Mucosa of descending colon (tissue), 3 donors: ENCODE measurements around the gene ZDHHC11B. TPM values are rescaled to one million over a fixed set of nuclear protein-coding genes. Genes with fewer than 3 reads are reported as not detected.
A peak's percentile ranks its signal among the peaks of the same experiment; 100 is the strongest.
"Not testable (repeated sequence)": the region's sequence is repeated elsewhere in the genome, so short reads cannot be mapped to it uniquely, and the experiment has no call there.

Experiments used
- ATAC-seq: fragments of 200-7000 bp; cut with Tn5 transposase; one replicate; pipeline ENCODE4 v1.9.1; 2020; ENCODE audit warnings: mild to moderate bottlenecking, moderate library complexity
- DNase-seq, 3 donors: peaks; one replicate each; pipeline ENCODE4 v3.0.0-alpha.2; 2020
- H3K36me3 ChIP-seq: fragments of 200-600 bp; one replicate; pipeline ENCODE4 v1.8.0; 2021; ENCODE audit warnings: low read depth, mild to moderate bottlenecking
- H3K4me1 ChIP-seq: fragments of 200-600 bp; one replicate; pipeline ENCODE4 v1.8.0; 2021; ENCODE audit warnings: low read depth, mild to moderate bottlenecking
- H3K4me3 ChIP-seq: fragments of 200-600 bp; one replicate; pipeline ENCODE4 v1.8.0; 2021; ENCODE audit warnings: mild to moderate bottlenecking
- H3K9me3 ChIP-seq: fragments of 200-600 bp; one replicate; pipeline ENCODE4 v1.8.0; 2021; ENCODE audit warnings: mild to moderate bottlenecking
- intact Hi-C, 2 donors: fragments of 100-400 bp; cut with DNase I in 1 of 2; cut with micrococcal nuclease in 1 of 2; formaldehyde crosslinking; loops; one replicate each; pipeline versions ENCODE4 v1.11.0 to v1.11.1; 2022; cut with DNase I, micrococcal nuclease
- total RNA-seq, 3 donors: library from RNA; stranded (reverse); fragmentation: NEBNext Ultra II Directional in 2 of 3; extraction: Animal tissue kit (Norgen Biotek cat#: 25700) in 2 of 3; gene quantifications; one replicate each; pipeline versions ENCODE4 v1.2.1 to v1.2.4, GENCODE V29; 2021 to 2023
- TF ChIP-seq, protein P1 (sequence below): fragments of 200-600 bp; IDR thresholded peaks from one replicate; pipeline ENCODE4 v1.8.0; 2022; ENCODE audit warnings: antibody characterized with exemption, mild to moderate bottlenecking
- donor health status: DM: no; HTN: no; CAD: no; lungs with moderate emphysema.
- donor health status: DM: no; HTN: no; CAD: no.
- donor health status: DM: no; HTN: yes; CAD: no.

ZDHHC11B gene
- total RNA-seq, 3 donors from 2014 or later = 0.41 to 6.4 (median 4.6) TPM

DNA sequence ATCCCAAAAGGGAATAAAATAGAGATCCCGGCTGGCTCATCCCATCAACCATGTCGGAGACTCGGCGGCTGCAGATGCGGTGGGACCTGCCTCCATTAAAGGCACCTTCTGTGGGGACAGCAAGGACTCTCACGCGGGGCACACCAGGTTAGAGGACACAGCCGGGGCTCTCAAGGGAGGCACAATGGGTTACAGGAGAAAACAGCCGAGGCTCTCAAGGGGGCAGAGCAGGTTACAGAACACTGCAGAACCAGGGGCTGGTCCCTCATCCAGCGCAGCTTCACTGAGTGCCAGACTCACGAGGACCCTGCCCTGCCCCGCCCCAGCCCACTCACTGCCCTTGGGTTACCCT lies 98.4 kb downstream of the ZDHHC11B start:
- H3K4me3 ChIP-seq, intact Hi-C loops, DNase-seq, H3K4me1 ChIP-seq, ATAC-seq, H3K36me3 ChIP-seq, H3K9me3 ChIP-seq: not testable (repeated sequence)

DNA sequence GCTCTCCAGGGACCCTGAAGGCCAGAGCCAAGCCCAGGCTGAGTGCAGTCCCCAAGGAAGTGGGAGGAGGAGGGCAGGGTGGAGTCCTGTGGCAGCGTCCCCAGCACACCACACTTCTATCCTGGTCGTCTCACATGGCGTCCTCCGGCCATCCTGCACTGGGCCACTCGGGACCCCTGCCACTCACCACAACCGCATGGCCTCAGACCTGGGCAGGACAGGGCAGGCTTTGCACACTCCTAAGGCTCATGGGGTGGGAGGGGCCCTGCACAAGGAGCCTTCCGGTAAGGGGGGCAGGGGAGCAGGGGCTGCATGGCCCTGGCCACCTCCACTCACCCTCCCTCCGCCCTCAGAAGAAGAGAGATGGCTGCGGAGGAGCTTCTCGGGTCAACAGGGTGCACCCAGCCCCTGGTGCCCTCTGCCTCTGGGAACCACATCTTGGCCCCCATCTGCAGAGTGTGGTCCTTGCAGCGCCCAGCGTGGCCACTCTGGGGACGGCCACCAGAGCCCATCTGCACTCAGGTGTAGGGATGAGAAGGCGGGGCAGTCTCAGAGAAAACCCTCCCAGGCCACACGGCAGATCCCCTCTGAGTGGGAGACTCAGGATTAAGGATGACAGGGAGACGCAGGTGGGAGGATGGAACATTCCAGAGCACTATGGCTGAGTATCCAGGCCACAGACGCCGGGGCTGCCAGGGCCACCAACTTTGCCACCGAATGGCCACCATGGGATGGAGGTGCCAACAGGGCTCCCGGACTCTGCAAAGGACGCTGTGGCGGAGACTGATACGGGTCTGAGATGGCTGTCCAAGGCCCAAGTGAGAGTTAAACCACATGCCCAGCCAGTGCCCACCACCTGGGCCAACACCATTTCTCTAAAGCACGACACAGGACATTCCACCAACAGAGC lies 99.0 kb downstream of the ZDHHC11B start:
- H3K4me3 ChIP-seq = no peak overlapping the region
- no peaks in the 10 kb centered on the region for H3K36me3 ChIP-seq
- intact Hi-C loops = no loop called here
- DNase-seq (peak in 1 of 3 donors; percentile 39), ATAC-seq (no peak)
- TF ChIP-seq, protein P1, sequence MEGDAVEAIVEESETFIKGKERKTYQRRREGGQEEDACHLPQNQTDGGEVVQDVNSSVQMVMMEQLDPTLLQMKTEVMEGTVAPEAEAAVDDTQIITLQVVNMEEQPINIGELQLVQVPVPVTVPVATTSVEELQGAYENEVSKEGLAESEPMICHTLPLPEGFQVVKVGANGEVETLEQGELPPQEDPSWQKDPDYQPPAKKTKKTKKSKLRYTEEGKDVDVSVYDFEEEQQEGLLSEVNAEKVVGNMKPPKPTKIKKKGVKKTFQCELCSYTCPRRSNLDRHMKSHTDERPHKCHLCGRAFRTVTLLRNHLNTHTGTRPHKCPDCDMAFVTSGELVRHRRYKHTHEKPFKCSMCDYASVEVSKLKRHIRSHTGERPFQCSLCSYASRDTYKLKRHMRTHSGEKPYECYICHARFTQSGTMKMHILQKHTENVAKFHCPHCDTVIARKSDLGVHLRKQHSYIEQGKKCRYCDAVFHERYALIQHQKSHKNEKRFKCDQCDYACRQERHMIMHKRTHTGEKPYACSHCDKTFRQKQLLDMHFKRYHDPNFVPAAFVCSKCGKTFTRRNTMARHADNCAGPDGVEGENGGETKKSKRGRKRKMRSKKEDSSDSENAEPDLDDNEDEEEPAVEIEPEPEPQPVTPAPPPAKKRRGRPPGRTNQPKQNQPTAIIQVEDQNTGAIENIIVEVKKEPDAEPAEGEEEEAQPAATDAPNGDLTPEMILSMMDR = no peak
- no peaks in the 10 kb centered on the region for H3K4me1 ChIP-seq
- no peaks in the 10 kb centered on the region for H3K9me3 ChIP-seq

DNA sequence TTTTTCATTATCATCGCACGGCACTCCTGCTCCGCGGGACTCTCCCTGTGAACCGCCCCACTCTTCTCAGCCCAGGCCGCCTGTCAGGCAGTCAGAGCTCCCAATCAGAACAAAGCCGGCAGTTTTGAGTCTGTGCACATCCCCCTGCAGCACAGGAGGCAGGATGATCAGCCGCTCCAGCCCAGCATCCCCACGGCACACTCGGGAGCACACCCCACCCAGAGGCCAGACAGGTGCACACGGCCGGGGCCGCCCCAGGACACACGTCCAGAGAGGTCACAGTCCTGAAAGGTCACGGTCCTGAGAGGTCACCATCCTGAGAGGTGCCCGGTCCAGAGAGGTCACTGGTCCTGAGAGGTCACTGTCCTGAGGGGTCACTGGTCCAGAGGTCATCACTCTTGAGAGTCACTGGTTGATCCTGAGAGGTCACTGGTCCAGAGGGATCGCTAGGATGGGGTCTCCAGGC lies 99.7 kb downstream of the ZDHHC11B start:
- intact Hi-C loops = no loop called here
- Histone ChIP-seq H3K36me3 (no peaks in the 10 kb centered on the region), H3K4me3 (no peak overlapping the region), H3K4me1 (no peaks in the 10 kb centered on the region), H3K9me3 (no peaks in the 10 kb centered on the region)
- DNase-seq = no peak
- TF ChIP-seq, protein P1 = no peak
- ATAC-seq = no peak

DNA sequence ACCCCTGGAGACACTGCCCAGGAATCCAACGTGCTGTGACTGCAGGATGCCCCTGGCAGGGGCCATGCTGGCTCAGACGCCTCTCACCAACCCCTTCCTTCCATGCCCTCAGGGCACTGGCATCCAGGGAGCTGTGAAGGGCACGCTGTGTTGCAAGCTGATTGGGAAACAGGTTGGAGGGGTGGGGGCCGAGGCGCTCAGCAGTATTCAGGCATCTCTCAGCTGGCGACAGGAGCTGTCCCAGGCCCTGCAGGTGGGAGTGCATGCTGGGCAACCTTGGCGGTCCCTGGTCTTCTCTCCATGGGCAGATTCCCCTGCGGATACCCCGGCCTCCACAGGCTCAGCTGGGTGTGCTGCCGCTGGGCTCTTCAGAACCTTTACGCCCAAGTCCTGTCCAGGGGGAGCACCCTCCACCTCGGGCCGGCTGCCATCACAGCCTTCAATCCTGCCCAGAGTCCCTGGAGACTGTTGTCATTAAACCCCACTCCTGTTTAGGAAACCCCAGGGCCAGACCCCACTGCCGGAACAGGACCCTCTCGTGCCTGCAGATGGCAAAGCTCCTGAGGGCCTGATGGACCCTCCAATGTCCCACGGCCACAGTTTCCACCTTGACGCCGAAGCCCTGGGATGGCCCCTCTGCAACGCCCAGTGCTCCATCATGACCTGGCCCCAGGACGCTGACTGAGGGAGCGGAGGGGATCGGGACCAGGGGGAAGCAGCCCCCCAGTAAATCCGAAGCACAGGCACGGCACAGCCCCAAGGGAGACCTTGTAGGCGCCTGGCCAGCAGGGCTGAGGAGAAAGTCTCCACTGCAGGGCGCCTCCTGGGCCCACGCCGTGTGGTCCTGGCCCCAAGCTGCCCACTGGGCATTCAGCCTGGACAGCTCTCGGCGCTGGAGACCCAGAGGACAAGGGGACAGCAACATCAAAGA lies 100.7 kb downstream of the ZDHHC11B start:
- Histone ChIP-seq H3K4me1 (no peaks in the 10 kb centered on the region), H3K4me3 (no peak overlapping the region), H3K36me3 (no peaks in the 10 kb centered on the region), H3K9me3 (no peaks in the 10 kb centered on the region)
- ATAC-seq = no peak
- intact Hi-C loops = no loop called here
- DNase-seq = peak in 1 of 3 donors; percentile 37
- TF ChIP-seq, protein P1 = no peak

DNA sequence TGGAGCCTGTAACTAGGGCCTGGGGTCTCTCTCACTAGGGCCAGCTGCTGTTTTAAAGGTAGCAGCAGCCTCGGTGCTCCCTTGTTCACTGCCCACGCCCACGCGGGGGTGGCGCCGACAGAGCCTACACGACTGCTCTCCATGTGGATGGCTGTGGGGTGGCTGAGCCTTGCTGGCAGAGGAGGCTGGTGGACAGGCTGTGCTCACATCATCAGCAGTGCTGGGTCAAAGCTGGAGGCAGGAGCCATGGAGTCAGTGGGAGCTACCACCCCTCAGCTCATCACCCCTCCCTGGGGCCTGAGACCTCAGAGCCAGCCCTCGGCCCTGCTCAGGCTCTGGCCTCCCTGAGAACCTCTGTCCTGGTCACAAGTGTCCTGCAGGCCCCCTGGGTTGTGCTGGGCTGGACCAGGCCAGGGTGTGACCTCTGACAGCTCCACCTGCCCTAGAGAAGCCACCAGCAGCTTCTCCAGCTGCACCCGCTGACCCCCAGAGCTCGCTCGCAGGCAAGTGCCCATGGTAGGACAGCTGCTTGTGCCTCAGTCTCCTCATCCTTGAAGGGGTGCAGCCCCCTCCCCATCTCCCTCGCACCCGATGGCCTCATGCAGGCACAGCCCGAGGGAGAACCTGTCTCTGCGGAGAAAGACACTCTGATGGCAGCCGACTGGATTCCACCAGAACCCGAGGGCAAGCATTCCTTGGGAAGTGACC lies 101.7 kb downstream of the ZDHHC11B start:
- H3K9me3 ChIP-seq, intact Hi-C loops, H3K36me3 ChIP-seq, DNase-seq, H3K4me3 ChIP-seq, H3K4me1 ChIP-seq, ATAC-seq: not testable (repeated sequence)

DNA sequence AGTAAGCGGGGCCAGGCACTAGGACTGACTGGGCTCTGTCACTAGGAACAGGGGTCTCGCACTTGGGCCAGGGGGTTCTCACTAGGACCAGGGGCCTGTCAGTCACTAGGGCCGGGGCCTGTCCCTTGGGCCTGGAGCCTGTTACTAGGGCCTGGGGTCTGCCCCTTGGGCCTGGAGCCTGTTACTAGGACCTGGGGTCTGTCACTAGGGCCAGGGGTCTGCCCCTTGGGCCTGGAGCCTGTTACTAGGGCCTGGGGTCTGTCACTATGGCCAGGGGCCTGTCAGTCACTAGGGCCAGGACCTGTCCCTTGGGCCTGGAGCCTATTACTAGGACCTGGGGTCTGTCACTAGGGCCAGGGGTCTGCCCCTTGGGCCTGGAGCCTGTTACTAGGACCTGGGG lies 102.3 kb downstream of the ZDHHC11B start:
- intact Hi-C loops, ATAC-seq, DNase-seq: not testable (repeated sequence)

DNA sequence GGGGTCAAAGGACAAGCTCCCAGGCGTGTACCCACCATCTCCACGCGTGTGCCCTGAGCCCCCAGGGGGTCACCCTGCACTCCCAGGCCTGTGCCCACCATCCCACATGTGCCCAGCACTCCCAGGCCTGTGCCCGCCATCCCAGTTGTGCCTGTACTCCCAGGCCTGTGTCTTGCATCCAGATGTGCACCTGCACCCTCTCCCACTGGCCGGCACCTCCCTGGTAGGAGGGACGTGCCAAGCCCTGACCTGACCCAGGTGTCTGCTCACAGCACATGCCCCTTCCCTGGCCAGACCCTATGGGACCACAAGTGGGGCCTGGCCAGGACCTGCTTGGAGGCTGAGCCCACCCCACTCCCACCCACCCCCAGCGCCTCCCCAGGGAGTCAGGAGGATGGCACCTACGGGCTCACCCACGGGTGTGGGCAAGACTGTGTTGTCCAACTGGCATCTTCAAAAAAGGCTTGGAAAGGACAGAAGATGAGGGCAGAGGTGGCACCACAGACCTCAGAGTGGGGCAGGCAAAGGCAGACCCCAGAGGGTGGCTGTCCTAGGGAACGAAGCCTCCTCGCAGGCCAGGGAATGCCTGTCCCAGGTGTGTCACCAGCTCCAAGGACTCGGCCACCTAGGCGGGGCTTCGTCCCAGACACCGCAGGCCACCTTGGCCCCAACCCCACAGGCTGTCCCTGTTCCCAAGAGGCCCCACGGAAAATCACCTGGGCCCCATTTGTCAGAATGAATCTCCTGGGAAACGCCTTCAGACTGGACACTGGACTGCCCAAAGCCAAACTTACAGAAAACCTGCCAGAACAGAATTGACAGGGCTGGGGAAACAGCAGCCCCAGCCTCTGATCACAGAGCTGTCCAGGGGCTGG lies 103.0 kb downstream of the ZDHHC11B start:
- H3K4me1 ChIP-seq, ATAC-seq, DNase-seq, H3K4me3 ChIP-seq, intact Hi-C loops, H3K36me3 ChIP-seq, H3K9me3 ChIP-seq: not testable (repeated sequence)

More for the DNA sequence above, 102.3 kb downstream of the ZDHHC11B start:
- not testable (repeated sequence) for H3K9me3 ChIP-seq, H3K4me3 ChIP-seq, H3K36me3 ChIP-seq, H3K4me1 ChIP-seq

DNA sequence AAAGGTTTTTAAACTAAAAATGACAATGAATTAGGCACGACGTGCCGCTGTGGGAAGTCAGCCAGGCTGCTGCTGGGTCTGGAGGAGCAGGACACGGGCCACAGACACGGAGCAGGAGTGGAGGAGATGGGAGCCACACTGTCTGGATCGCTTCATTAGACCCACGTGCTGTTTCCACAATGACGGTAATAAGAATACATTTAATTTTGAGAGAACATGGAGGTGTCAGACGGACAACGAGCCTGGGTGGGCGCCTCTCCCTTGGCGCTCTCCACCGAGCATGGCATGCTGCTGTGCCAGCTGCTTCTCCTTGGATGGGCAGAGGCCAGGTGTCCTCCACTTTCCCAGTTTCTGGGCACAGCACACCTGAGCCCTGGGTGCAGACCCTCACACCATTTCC lies 103.7 kb downstream of the ZDHHC11B start:
- intact Hi-C loops, H3K4me1 ChIP-seq, H3K4me3 ChIP-seq, H3K9me3 ChIP-seq, H3K36me3 ChIP-seq, ATAC-seq, DNase-seq: not testable (repeated sequence)

DNA sequence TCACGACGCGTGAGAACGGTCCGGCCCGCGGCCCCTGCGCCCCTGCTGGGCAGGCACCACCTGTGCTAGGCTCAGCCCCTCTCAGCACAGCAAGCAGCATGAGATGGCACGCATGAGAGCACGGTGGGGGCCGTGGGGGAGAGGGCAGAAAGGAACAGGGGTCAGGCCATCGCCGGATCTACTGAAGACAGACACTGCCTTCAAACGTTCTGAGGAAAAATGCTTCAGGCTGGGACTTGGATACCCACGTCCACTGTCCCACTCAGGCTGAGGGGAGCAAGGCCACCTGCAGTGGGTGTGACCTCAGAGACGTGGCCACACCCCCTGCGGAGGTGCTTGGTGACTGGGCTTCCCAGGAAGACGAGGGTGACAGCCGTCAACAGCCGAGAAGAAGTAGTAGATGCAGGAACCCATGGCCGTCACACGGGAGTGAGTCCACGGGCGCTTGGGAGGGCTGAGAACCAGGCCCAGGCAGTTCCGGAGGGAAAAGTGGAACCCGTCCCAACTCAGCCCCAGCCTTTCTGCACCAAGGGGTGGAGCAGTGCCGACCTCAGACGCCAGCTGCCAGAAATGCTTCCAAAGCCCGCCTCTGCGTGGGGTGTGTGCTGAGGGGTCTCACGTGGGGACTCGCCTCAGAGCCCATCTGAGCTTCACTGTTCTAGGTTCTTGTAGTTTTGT lies 104.3 kb downstream of the ZDHHC11B start:
- DNase-seq, ATAC-seq, intact Hi-C loops: not testable (repeated sequence)

More for the DNA sequence above, 104.3 kb downstream of the ZDHHC11B start:
- H3K4me1 ChIP-seq, H3K36me3 ChIP-seq, H3K9me3 ChIP-seq, H3K4me3 ChIP-seq: not testable (repeated sequence)
